ENCODE measurements around the gene ARHGEF19.
"Not testable (repeated sequence)": the region's sequence is repeated elsewhere in the genome, so short reads cannot be mapped to it uniquely, and the experiment has no call there.

The ARHGEF19 gene

GRCh38 chr1:16180291-16180824 is 32.1 kb downstream of the ARHGEF19 start:
- DNase-seq (ENCODE audit: low spot score), result peak; percentile 50

- DNase-seq (ENCODE audit: low spot score), result no peak
These were observed 33.6 kb downstream of the ARHGEF19 start for GRCh38 chr1:16178596-16179497.

GRCh38 chr1:16177306-16177705 is 35.1 kb downstream of the ARHGEF19 start:
- no peak for DNase-seq (ENCODE audit: low spot score)

GRCh38 chr1:16176653-16177052 is 35.8 kb downstream of the ARHGEF19 start:
- no peak for DNase-seq (ENCODE audit: low spot score)

GRCh38 chr1:16175610-16176553 is 36.6 kb downstream of the ARHGEF19 start:
- DNase-seq (ENCODE audit: low spot score), result peak; percentile 91

GRCh38 chr1:16174886-16175598 is 37.4 kb downstream of the ARHGEF19 start:
- no peak for DNase-seq (ENCODE audit: low spot score)

- DNase-seq (ENCODE audit: low spot score), result no peak
These were observed 38.1 kb downstream of the ARHGEF19 start for GRCh38 chr1:16174261-16174868.

- DNase-seq (ENCODE audit: low spot score), result peak; percentile 82
These were observed 38.8 kb downstream of the ARHGEF19 start for GRCh38 chr1:16173447-16174260.

- peak; percentile 31 for DNase-seq (ENCODE audit: low spot score)
These were observed 39.4 kb downstream of the ARHGEF19 start for GRCh38 chr1:16172964-16173446.

GRCh38 chr1:16172218-16172830 is 40.1 kb downstream of the ARHGEF19 start:
- no peak for DNase-seq (ENCODE audit: low spot score)

- no peak for DNase-seq (ENCODE audit: low spot score)
These were observed 40.9 kb downstream of the ARHGEF19 start for GRCh38 chr1:16171314-16172151.

GRCh38 chr1:16170283-16170673 is 42.2 kb downstream of the ARHGEF19 start:
- DNase-seq (ENCODE audit: low spot score), result no peak

- no peak for DNase-seq (ENCODE audit: low spot score)
These were observed 43.7 kb downstream of the ARHGEF19 start for GRCh38 chr1:16168622-16169360.

- DNase-seq (ENCODE audit: low spot score), result not testable (repeated sequence)
These were observed 44.3 kb downstream of the ARHGEF19 start for GRCh38 chr1:16168144-16168495.

GRCh38 chr1:16167331-16168143 is 44.9 kb downstream of the ARHGEF19 start:
- peak; percentile 61 for DNase-seq (ENCODE audit: low spot score)

- no peak for DNase-seq (ENCODE audit: low spot score)
These were observed 46.3 kb downstream of the ARHGEF19 start for GRCh38 chr1:16166117-16166516.

GRCh38 chr1:16165548-16165947 is 46.9 kb downstream of the ARHGEF19 start:
- no peak for DNase-seq (ENCODE audit: low spot score)

- DNase-seq (ENCODE audit: low spot score), result no peak
These were observed 47.4 kb downstream of the ARHGEF19 start for GRCh38 chr1:16165073-16165364.

Data from hepatic stellate cell (primary cell).